ENCODE results near the gene MUC6. TPM values are rescaled to one million over a fixed set of nuclear protein-coding genes. Genes with fewer than 3 reads are reported as not detected.
A peak's percentile ranks its signal among the peaks of the same experiment; 100 is the strongest.

MUC6 gene
- total RNA-seq, 1 donor from 2014 or later = not detected

DNA sequence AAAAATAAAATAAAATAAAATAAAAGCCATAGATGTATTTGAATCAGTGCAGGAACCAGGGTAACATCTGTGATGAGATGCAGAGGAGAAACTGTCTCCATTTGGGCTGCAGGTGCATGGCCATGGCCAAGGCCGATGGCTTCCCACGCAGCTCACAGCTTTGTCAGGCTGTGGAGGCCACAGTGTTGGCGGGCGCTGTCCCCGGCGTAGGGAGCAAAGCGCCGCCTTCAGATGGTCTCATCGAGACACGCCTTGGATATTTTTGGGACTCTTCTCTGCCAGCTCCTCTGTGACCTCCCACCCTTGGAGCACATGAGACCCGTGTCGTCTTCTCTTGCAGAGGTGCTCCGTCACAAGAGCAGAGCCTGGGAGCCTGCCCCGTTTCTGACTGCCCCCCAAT lies 38.6 kb downstream of the MUC6 start:
- no peaks in the 10 kb centered on the region for H3K27me3 ChIP-seq (ENCODE audit: control insufficient read depth, insufficient read depth, low read length)
- H3K36me3 ChIP-seq (ENCODE audit: control insufficient read depth, insufficient read depth, low read length) = peaks cover 32% of the 10 kb centered on the region
- DNase-seq (ENCODE audit: low read depth) = no peak
- no peak overlapping the region for H3K4me3 ChIP-seq (ENCODE audit: low read depth, low read length)
- no peak for FAIRE-seq
- TF ChIP-seq, protein P1, sequence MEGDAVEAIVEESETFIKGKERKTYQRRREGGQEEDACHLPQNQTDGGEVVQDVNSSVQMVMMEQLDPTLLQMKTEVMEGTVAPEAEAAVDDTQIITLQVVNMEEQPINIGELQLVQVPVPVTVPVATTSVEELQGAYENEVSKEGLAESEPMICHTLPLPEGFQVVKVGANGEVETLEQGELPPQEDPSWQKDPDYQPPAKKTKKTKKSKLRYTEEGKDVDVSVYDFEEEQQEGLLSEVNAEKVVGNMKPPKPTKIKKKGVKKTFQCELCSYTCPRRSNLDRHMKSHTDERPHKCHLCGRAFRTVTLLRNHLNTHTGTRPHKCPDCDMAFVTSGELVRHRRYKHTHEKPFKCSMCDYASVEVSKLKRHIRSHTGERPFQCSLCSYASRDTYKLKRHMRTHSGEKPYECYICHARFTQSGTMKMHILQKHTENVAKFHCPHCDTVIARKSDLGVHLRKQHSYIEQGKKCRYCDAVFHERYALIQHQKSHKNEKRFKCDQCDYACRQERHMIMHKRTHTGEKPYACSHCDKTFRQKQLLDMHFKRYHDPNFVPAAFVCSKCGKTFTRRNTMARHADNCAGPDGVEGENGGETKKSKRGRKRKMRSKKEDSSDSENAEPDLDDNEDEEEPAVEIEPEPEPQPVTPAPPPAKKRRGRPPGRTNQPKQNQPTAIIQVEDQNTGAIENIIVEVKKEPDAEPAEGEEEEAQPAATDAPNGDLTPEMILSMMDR (IDR thresholded peaks at IDR 0.05; ENCODE audit: insufficient read depth, low read length, severe bottlenecking) = no peak

DNA sequence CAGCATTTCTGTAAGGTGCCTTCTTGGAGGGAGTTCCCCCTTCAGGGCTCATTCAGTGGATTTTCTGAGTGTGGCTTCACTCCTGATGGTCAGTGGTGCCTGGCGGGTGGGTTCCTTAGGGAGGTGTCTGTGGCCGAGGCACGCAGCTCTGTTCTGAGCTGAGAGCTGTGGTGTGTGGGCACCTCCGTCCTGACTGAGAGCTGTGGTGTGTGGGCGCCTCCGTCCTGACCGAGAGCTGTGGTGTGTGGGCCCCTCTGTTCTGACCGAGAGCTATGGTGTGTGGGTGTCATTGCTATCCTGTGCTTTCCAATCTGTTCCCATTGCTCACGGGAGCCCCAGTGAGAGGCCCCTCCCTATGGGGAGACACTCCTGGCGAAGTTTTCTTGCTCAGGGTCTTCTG lies 39.8 kb downstream of the MUC6 start:
- Histone ChIP-seq H3K27me3 (ENCODE audit: control insufficient read depth, insufficient read depth, low read length) (no peaks in the 10 kb centered on the region), H3K4me3 (ENCODE audit: low read depth, low read length) (no peak overlapping the region), H3K36me3 (ENCODE audit: control insufficient read depth, insufficient read depth, low read length) (peaks cover 27% of the 10 kb centered on the region)
- TF ChIP-seq, protein P1 (IDR thresholded peaks at IDR 0.05; ENCODE audit: insufficient read depth, low read length, severe bottlenecking) = no peak
- DNase-seq (ENCODE audit: low read depth) (no peak), FAIRE-seq (no peak)

DNA sequence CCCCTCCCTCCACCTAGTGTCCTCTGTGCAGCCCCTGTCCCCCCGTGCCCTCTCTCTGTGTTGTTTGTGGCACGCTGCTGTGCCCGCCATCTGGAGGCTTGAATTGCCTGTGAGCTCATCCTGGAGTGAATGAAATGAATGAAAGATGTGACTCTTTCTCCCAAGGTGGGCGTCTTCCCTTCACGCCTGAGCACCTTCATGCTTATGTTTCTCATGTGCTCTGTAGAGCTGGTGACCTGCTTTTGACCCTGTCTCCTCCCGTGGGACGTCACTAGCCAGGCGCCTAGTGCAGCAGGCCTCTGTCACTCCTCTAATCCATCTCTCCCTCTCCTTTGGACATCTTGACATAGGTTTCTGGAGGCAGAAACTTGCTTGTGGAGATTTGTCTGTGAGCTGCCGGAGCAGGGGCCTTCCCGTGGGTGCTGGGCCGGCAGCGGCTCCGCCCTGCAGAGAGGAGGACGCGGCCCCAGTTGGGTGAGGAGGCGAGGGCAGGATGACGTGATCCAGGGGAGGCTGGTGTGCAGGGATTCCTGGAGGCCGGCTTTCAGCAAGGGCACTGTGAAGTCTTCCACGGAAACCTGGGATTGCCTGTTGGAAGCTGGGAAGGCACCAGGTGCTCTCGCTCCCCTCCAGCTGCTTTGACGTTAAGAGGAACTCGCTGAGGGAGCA lies 40.6 kb downstream of the MUC6 start:
- FAIRE-seq (no peak), DNase-seq (ENCODE audit: low read depth) (no peak)
- H3K4me3 ChIP-seq (ENCODE audit: low read depth, low read length) = no peak overlapping the region
- peaks cover 26% of the 10 kb centered on the region for H3K36me3 ChIP-seq (ENCODE audit: control insufficient read depth, insufficient read depth, low read length)
- no peaks in the 10 kb centered on the region for H3K27me3 ChIP-seq (ENCODE audit: control insufficient read depth, insufficient read depth, low read length)
- TF ChIP-seq, protein P1 (IDR thresholded peaks at IDR 0.05; ENCODE audit: insufficient read depth, low read length, severe bottlenecking) = no peak

DNA sequence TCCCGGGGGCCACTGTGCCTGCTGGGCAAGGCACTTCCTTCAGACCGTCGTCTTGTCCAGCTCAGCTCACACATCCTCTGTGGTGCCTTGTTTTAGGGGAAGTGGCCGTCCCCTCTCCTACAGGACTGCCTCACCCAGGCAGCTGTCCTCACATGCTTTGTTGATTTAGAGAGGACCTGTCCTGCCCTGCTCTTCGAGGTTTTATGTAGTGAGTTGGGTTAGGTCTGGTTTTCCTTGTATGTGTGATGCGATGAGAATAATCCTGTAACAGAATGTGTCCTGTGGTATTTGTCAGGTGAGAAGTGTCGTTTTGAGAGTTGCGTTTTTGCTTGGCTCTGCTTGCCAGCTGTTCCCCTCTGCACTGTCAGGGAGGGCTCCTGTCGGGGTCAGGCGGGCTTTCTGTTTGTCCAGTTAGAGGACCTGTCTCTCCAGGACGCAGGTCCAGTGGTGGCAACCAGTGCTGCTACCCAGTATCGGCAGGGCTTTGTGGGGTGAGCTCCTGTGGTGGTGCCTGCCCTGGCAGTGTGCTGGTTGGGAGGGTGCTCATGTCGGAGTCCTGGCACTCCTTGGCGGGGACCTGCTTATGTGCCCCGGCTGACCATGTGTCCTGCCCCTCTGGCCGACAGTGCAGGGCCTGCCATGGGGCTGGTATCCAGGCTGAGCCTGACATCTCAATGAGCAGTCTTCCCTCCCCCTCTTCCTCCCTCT lies 41.3 kb downstream of the MUC6 start:
- Histone ChIP-seq H3K27me3 (ENCODE audit: control insufficient read depth, insufficient read depth, low read length) (no peaks in the 10 kb centered on the region), H3K36me3 (ENCODE audit: control insufficient read depth, insufficient read depth, low read length) (peaks cover 23% of the 10 kb centered on the region), H3K4me3 (ENCODE audit: low read depth, low read length) (no peak overlapping the region)
- no peak for FAIRE-seq
- peak; percentile 2 for DNase-seq (ENCODE audit: low read depth)
- TF ChIP-seq, protein P1 (IDR thresholded peaks at IDR 0.05; ENCODE audit: insufficient read depth, low read length, severe bottlenecking) = no peak

DNA sequence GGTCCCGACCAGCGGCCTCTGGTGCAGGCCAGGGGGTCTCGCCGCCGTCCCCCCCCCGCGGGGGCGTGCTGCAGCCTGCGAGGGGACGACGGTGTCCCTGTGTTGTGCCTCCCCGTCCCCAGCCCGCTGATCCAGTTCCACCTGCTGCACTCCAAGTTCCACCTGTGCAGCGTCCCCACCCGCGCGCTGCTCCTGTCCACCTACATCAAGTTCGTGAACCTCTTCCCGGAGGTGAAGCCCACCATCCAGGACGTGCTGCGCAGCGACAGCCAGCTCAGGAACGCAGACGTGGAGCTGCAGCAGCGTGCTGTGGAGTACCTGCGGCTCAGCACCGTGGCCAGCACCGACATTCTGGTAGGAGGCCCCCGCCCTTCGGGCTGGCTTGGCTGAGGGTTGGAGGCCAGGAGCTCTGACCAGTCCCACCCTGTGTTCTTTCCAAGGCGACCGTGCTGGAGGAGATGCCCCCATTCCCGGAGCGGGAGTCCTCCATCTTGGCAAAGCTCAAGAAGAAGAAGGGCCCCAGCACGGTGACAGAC lies 42.8 kb downstream of the MUC6 start:
- H3K4me3 ChIP-seq (ENCODE audit: low read depth, low read length) = no peak overlapping the region
- FAIRE-seq = no peak
- DNase-seq (ENCODE audit: low read depth) = no peak
- no peaks in the 10 kb centered on the region for H3K27me3 ChIP-seq (ENCODE audit: control insufficient read depth, insufficient read depth, low read length)
- TF ChIP-seq, protein P1 (IDR thresholded peaks at IDR 0.05; ENCODE audit: insufficient read depth, low read length, severe bottlenecking) = no peak
- peaks cover 27% of the 10 kb centered on the region for H3K36me3 ChIP-seq (ENCODE audit: control insufficient read depth, insufficient read depth, low read length)

Measured in bronchial epithelial cell (primary cell).